Heart right ventricle (tissue), 16 donors: Measurements from ENCODE around the gene ENTPD7. TPM values are rescaled to one million over a fixed set of nuclear protein-coding genes. Genes with fewer than 3 reads are reported as not detected.

ENCODE experiments used
- ATAC-seq, 8 donors: fragments of 200-7000 bp; cut with Tn5 transposase; one replicate each; pipeline ENCODE4 v1.9.1; 2020; ENCODE audit warnings: mild to moderate bottlenecking in 8 of 8, moderate library complexity in 8 of 8, moderate number of reproducible peaks in 1 of 8
- DNase-seq, 2 donors: peaks; one replicate each; pipeline ENCODE4 v3.0.0-alpha.2; 2020
- H3K27ac ChIP-seq, 10 donors: fragments of 200-600 bp; sonication (generic) in 2 of 10; one replicate each; pipeline versions ENCODE4 v1.5.0 to v1.8.0; 2020 to 2022; ENCODE audit warnings: mild to moderate bottlenecking in 3 of 10
- H3K27me3 ChIP-seq, 7 donors: fragments of 200-600 bp; one replicate each; pipeline ENCODE4 v1.8.0; 2021 to 2022; ENCODE audit warnings: mild to moderate bottlenecking in 2 of 7
- H3K36me3 ChIP-seq, 9 donors: fragments of 200-600 bp; sonication (generic) in 1 of 9; one replicate each; pipeline versions ENCODE4 v1.5.0 to v1.8.0; 2020 to 2022; ENCODE audit warnings: mild to moderate bottlenecking in 2 of 9
- H3K4me1 ChIP-seq, 9 donors: fragments of 200-600 bp; sonication (generic) in 1 of 9; one replicate each; pipeline versions ENCODE4 v1.5.0 to v1.8.0; 2020 to 2022; ENCODE audit warnings: mild to moderate bottlenecking in 4 of 9
- H3K4me3 ChIP-seq, 10 donors: fragments of 200-600 bp; sonication (generic) in 2 of 10; one replicate each; pipeline versions ENCODE4 v1.5.0 to v1.8.0; 2020 to 2022; ENCODE audit warnings: mild to moderate bottlenecking in 7 of 10, moderate library complexity in 2 of 10
- H3K9me3 ChIP-seq, 11 donors: fragments of 200-600 bp in 10 of 11; sonication (generic) in 2 of 11; one replicate each; pipeline versions ENCODE4 v1.5.0 to v1.8.0; 2013 to 2022; ENCODE audit warnings: mild to moderate bottlenecking in 2 of 11, control low read depth in 1 of 11, moderate library complexity in 1 of 11
- WGBS, 2 donors: extraction: QIAGEN DNeasy Blood & Tissue Kit; methylation state at CpG; one replicate each; pipeline ENCODE4 v1.1.7; 2013; ENCODE audit warnings: inconsistent platforms in 1 of 2; 5-methylcytosine and 5-hydroxymethylcytosine counted together
- intact Hi-C, 10 donors: fragments of 100-400 bp; cut with DNase I; formaldehyde crosslinking; loops; one replicate each; pipeline versions ENCODE4 v1.11.1 to v1.14.2; 2022
- polyA plus RNA-seq, 2 donors: library from polyadenylated mRNA; stranded (reverse); fragments of 200-250 nt; gene quantifications; one replicate each; pipeline ENCODE4 v1.2.3, GENCODE V29; 2013
- total RNA-seq, 10 donors: library from RNA; stranded (reverse); fragmentation: NEBNext Ultra II Directional in 3 of 10; extraction: Animal tissue kit (Norgen Biotek cat#: 25700) in 3 of 10; gene quantifications; one replicate each; pipeline versions ENCODE4 v1.2.1 to v1.2.4, GENCODE V29; 2021 to 2023
- TF ChIP-seq, protein P1 (sequence below), 9 donors: fragments of 200-600 bp; sonication (generic) in 2 of 9; IDR thresholded peaks; one replicate each; pipeline versions ENCODE4 v1.5.0 to v1.8.0; 2021 to 2022; ENCODE audit warnings: antibody characterized with exemption in 9 of 9, mild to moderate bottlenecking in 5 of 9, moderate library complexity in 1 of 9
- donor health status: Arrhythmogenic right ventricular cardiomyopathy.
- donor health status: ischemic (EF 13 %, LVEDD 7.1; RV severe dilation, severe dysfunction).
- donor health status: healthy with polysubstance abuse.
- donor health status: DM: no; HTN: yes; CAD: no.
- donor health status: DM: no; HTN: no; CAD: no.
- donor health status: ischemic (EF 25% LVEDD 6.9; RV normal size, moderate dysfunction).
- donor health status: ischemic (EF 25% LVEDD 5.7; RV mildly dilated, moderate dysfunction).
- donor health status: healthy.
- donor health status: DM: yes; HTN: yes; CAD: no.
- donor health status: Ischemic cardiomyopathy.
- donor health status: ischemic (EF 35%, LVEDD 5.7; RV mildly dilated, moderate dysfunction).
- donor health status: nonischemic (EF 11% LVEDD 7.7; RV severe dilation, severe dysfunction).
- donor health status: DM: yes; HTN: yes; CAD: no.
- donor health status: PGD.
- donor health status: ischemic (EF 29% LVEDD 5.4; RV normal size, mild dysfunction).
- donor health status: nonischemic (EF 23%, LVEDD 6.1; RV moderate dilation, normal function).

ENTPD7 gene
- total and polyA plus RNA-seq, 12 donors, result 0.22 to 3.8 (median 2.3) TPM

- H3K9me3 ChIP-seq, result no peaks in the 10 kb centered on the region
- H3K4me3 ChIP-seq, result no peak overlapping the region
- 51 to 95% methylated on average over 2 of the region's 2 CpGs for WGBS, 2 donors
- intact Hi-C loops, result no loop called here
- peaks cover 0 to 30% (median 0%) of the 10 kb centered on the region in 9 donors for H3K4me1 ChIP-seq
- H3K36me3 ChIP-seq, result peaks cover 0 to 31% (median 0%) of the 10 kb centered on the region in 9 donors
- TF ChIP-seq, protein P1, sequence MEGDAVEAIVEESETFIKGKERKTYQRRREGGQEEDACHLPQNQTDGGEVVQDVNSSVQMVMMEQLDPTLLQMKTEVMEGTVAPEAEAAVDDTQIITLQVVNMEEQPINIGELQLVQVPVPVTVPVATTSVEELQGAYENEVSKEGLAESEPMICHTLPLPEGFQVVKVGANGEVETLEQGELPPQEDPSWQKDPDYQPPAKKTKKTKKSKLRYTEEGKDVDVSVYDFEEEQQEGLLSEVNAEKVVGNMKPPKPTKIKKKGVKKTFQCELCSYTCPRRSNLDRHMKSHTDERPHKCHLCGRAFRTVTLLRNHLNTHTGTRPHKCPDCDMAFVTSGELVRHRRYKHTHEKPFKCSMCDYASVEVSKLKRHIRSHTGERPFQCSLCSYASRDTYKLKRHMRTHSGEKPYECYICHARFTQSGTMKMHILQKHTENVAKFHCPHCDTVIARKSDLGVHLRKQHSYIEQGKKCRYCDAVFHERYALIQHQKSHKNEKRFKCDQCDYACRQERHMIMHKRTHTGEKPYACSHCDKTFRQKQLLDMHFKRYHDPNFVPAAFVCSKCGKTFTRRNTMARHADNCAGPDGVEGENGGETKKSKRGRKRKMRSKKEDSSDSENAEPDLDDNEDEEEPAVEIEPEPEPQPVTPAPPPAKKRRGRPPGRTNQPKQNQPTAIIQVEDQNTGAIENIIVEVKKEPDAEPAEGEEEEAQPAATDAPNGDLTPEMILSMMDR (IDR thresholded peaks at IDR 0.05), result no peak
- ATAC-seq (no peak), DNase-seq (no peak)
- H3K27ac ChIP-seq, result peak overlapping the region in 1 of 10 donors; percentile 16
- no peaks in the 10 kb centered on the region for H3K27me3 ChIP-seq
Measured at GRCh38 chr10:99673492-99673891, 14.2 kb downstream of the ENTPD7 start.

GRCh38 chr10:99674762-99675161, 15.5 kb downstream of the ENTPD7 start:
- H3K4me1 ChIP-seq, result peaks cover 0 to 30% (median 0%) of the 10 kb centered on the region in 9 donors
- H3K36me3 ChIP-seq, result peaks cover 0 to 27% (median 0%) of the 10 kb centered on the region in 9 donors
- WGBS, 2 donors, result 92 to 94% methylated on average over 1 of the region's 1 CpG
- no peaks in the 10 kb centered on the region for H3K9me3 ChIP-seq
- no peak for DNase-seq
- no peak overlapping the region for H3K4me3 ChIP-seq
- ATAC-seq, result no peak
- TF ChIP-seq, protein P1 (IDR thresholded peaks at IDR 0.05), result no peak
- H3K27me3 ChIP-seq, result no peaks in the 10 kb centered on the region
- intact Hi-C loops, result no loop called here
- H3K27ac ChIP-seq, result no peak overlapping the region

- ATAC-seq (no peak), DNase-seq (no peak)
- Histone ChIP-seq H3K36me3 (peaks cover 0 to 34% (median 4%) of the 10 kb centered on the region in 9 donors), H3K27me3 (no peaks in the 10 kb centered on the region), H3K4me3 (no peak overlapping the region), H3K27ac (no peak overlapping the region), H3K4me1 (peaks cover 0 to 30% (median 0%) of the 10 kb centered on the region in 9 donors), H3K9me3 (no peaks in the 10 kb centered on the region)
- intact Hi-C loops, result no loop called here
- TF ChIP-seq, protein P1 (IDR thresholded peaks at IDR 0.05), result no peak
Measured at GRCh38 chr10:99676426-99676825, 17.1 kb downstream of the ENTPD7 start.

GRCh38 chr10:99676895-99677294, 17.6 kb downstream of the ENTPD7 start:
- Histone ChIP-seq H3K27me3 (no peaks in the 10 kb centered on the region), H3K9me3 (no peaks in the 10 kb centered on the region), H3K36me3 (peaks cover 0 to 35% (median 4%) of the 10 kb centered on the region in 9 donors), H3K4me3 (no peak overlapping the region), H3K4me1 (peaks cover 0 to 30% (median 0%) of the 10 kb centered on the region in 9 donors), H3K27ac (no peak overlapping the region)
- TF ChIP-seq, protein P1 (IDR thresholded peaks at IDR 0.05), result no peak
- intact Hi-C loops, result no loop called here
- DNase-seq (no peak), ATAC-seq (no peak)
- WGBS, 2 donors, result 86 to 93% methylated on average over 3 of the region's 3 CpGs
